Psoas muscle (tissue), 8 donors: ENCODE measurements around the gene CYS1. TPM values are rescaled to one million over a fixed set of nuclear protein-coding genes. Genes with fewer than 3 reads are reported as not detected.

Experiments
- ATAC-seq, 4 donors: fragments of 200-7000 bp; cut with Tn5 transposase; one replicate each; pipeline ENCODE4 v1.9.1; 2020; ENCODE audit warnings: moderate library complexity in 3 of 4, mild to moderate bottlenecking in 2 of 4
- DNase-seq, 2 donors: peaks; one replicate each; pipeline ENCODE4 v3.0.0-alpha.2; 2020
- H3K27ac ChIP-seq: fragments of 200-600 bp; one replicate; pipeline ENCODE4 v1.8.0; 2022
- H3K27me3 ChIP-seq, 3 donors: fragments of 200-600 bp in 1 of 3; one replicate each; pipeline versions ENCODE4 v1.6.1 to v1.8.0; 2013 to 2022; ENCODE audit warnings: low read length in 2 of 3, mild to moderate bottlenecking in 2 of 3, moderate library complexity in 1 of 3; ENCODE audit not compliant: insufficient read depth in 3 of 3
- H3K36me3 ChIP-seq, 2 donors: fragments of 200-600 bp in 1 of 2; one replicate each; pipeline versions ENCODE4 v1.6.1 to v1.8.0; 2013 to 2022; ENCODE audit warnings: low read depth in 1 of 2, mild to moderate bottlenecking in 1 of 2, moderate library complexity in 1 of 2; ENCODE audit not compliant: insufficient read depth in 1 of 2
- H3K4me1 ChIP-seq: fragments of 200-600 bp; one replicate; pipeline ENCODE4 v1.8.0; 2022
- H3K4me3 ChIP-seq: fragments of 200-600 bp; one replicate; pipeline ENCODE4 v1.8.0; 2022; ENCODE audit warnings: mild to moderate bottlenecking
- H3K9me3 ChIP-seq: fragments of 200-600 bp; one replicate; pipeline ENCODE4 v1.8.0; 2022
- CTCF ChIP-seq: fragments of 200-600 bp; IDR thresholded peaks from one replicate; pipeline ENCODE4 v1.8.0; 2022; ENCODE audit warnings: antibody characterized with exemption
- WGBS, 3 donors: extraction: QIAGEN DNeasy Blood & Tissue Kit; methylation state at CpG; one replicate each; pipeline versions ENCODE4 v1.1.6 to v1.1.7; 2013; 5-methylcytosine and 5-hydroxymethylcytosine counted together
- intact Hi-C, 2 donors: fragments of 100-400 bp; cut with DNase I; formaldehyde crosslinking; loops; one replicate each; pipeline versions ENCODE4 v1.11.0 to v1.14.2; 2022
- polyA plus RNA-seq, 3 donors: library from polyadenylated mRNA; stranded (reverse); fragments of 200-250 nt; gene quantifications; one replicate each; pipeline ENCODE4 v1.2.3, GENCODE V29; 2013
- total RNA-seq, 4 donors: library from RNA; stranded (reverse); fragmentation: NEBNext Ultra II Directional in 2 of 4; extraction: Animal tissue kit (Norgen Biotek cat#: 25700) in 2 of 4; gene quantifications; one replicate each; pipeline versions ENCODE4 v1.2.1 to v1.2.4, GENCODE V29; 2021 to 2023
- donor health status: healthy with polysubstance abuse.
- donor health status: DM: no; HTN: no; CAD: no; lungs with moderate emphysema.
- donor health status: Bipolar disorder and iron deficiency.
- donor health status: healthy.
- donor health status: DM: yes; HTN: yes; CAD: no.
- donor health status: DM: no; HTN: no; CAD: no.
- donor health status: DM: no; HTN: no; CAD: no.
- donor health status: DM: yes; HTN: yes; CAD: no.

Gene CYS1
- total and polyA plus RNA-seq, 7 donors: 0.06 to 0.58 (median 0.13) TPM

- WGBS, 3 donors: 78 to 82% (median 82%) methylated on average over 15 of the region's 15 CpGs
- Histone ChIP-seq H3K9me3 (no peaks in the 10 kb centered on the region), H3K36me3 (peaks cover 8 to 56% of the 10 kb centered on the region in 2 donors), H3K27me3 (no peaks in the 10 kb centered on the region), H3K4me1 (peaks cover 10% of the 10 kb centered on the region), H3K27ac (no peak overlapping the region), H3K4me3 (no peak overlapping the region)
- intact Hi-C loops: loop anchor here (2.0 to 10.0 kb wide), 4 partner anchors 63 to 246 kb away; no protein-coding TSS in a partner anchor
- no peak for TF ChIP-seq CTCF
- no peak for ATAC-seq
- peak in 1 of 2 donors; percentile 41 for DNase-seq
Measured at GRCh38 chr2:10047616-10048500, 32.4 kb downstream of the CYS1 start.

GRCh38 chr2:10046931-10047330 is 33.3 kb downstream of the CYS1 start:
- Histone ChIP-seq H3K9me3 (no peaks in the 10 kb centered on the region), H3K27me3 (no peaks in the 10 kb centered on the region), H3K4me3 (no peak overlapping the region), H3K36me3 (peaks cover 8 to 47% of the 10 kb centered on the region in 2 donors), H3K4me1 (peaks cover 14% of the 10 kb centered on the region), H3K27ac (no peak overlapping the region)
- ATAC-seq: no peak
- TF ChIP-seq CTCF: no peak
- intact Hi-C loops: loop anchor here (5.0 to 10.0 kb wide), 2 partner anchors 232 to 245 kb away; no protein-coding TSS in a partner anchor
- no peak for DNase-seq
- 51 to 59% (median 52%) methylated on average over 7 of the region's 7 CpGs for WGBS, 3 donors

- H3K4me1 ChIP-seq: peaks cover 24% of the 10 kb centered on the region
- 62 to 78% (median 63%) methylated on average over 20 of the region's 20 CpGs for WGBS, 3 donors
- ATAC-seq (no peak), DNase-seq (peak in 1 of 2 donors; percentile 58)
- H3K4me3 ChIP-seq: peak overlapping the region; percentile 63
- TF ChIP-seq CTCF: no peak
- no peaks in the 10 kb centered on the region for H3K9me3 ChIP-seq
- intact Hi-C loops: loop anchor here (5.0 to 10.0 kb wide), 2 partner anchors 231 to 243 kb away; no protein-coding TSS in a partner anchor
- no peaks in the 10 kb centered on the region for H3K27me3 ChIP-seq
- H3K36me3 ChIP-seq: peaks cover 8 to 38% of the 10 kb centered on the region in 2 donors
- peak overlapping the region; percentile 94 for H3K27ac ChIP-seq
Measured at GRCh38 chr2:10045561-10046355, 34.5 kb downstream of the CYS1 start.

GRCh38 chr2:10043906-10044601 is 36.2 kb downstream of the CYS1 start:
- intact Hi-C loops: loop anchor here in 1 of 2 donors (10.0 kb wide), 1 partner anchor 229 kb away; no protein-coding TSS in a partner anchor
- DNase-seq: peak; percentile 99
- Histone ChIP-seq H3K36me3 (peaks cover 5 to 28% of the 10 kb centered on the region in 2 donors), H3K4me3 (peak overlapping the region; percentile 63), H3K27ac (peak overlapping the region; percentile 94), H3K27me3 (no peaks in the 10 kb centered on the region), H3K9me3 (no peaks in the 10 kb centered on the region), H3K4me1 (peaks cover 41% of the 10 kb centered on the region)
- 11 to 18% (median 14%) methylated on average over 52 to 71 of the region's 90 CpGs for WGBS, 3 donors
- no peak for TF ChIP-seq CTCF
- ATAC-seq: peak; percentile 78 to 82 (median 78)
